ENCODE data around the gene ABI3.
"Not testable (repeated sequence)": the region's sequence is repeated elsewhere in the genome, so short reads cannot be mapped to it uniquely, and the experiment has no call there.

- TF ChIP-seq CTCF (IDR thresholded peaks at IDR 0.05; ENCODE audit: insufficient read depth, low read depth, low read length); EZH2 (IDR thresholded peaks at IDR 0.05; ENCODE audit: insufficient read depth, low read length): not testable (repeated sequence)
These were observed 25.1 kb upstream of the ABI3 start for GRCh38 chr17:49185381-49185780.
